IMR-90 (cell line): ENCODE data around the gene SCARB1.

Experiments used
- POLR2A ChIP-seq: IDR thresholded peaks from 2 replicates; pipeline ENCODE4 v1.6.1; 2012; ENCODE audit warnings: mild to moderate bottlenecking, low read depth, low read length
- TF ChIP-seq, protein P1 (sequence below): conservative IDR thresholded peaks from 2 replicates; pipeline ENCODE4 v1.5.1; 2012; ENCODE audit warnings: mild to moderate bottlenecking, low read depth, low read length, improper control_type of control experiment

GRCh38 chr12:124786061-124786964 is 77.4 kb downstream of the SCARB1 start:
- TF ChIP-seq, protein P1, sequence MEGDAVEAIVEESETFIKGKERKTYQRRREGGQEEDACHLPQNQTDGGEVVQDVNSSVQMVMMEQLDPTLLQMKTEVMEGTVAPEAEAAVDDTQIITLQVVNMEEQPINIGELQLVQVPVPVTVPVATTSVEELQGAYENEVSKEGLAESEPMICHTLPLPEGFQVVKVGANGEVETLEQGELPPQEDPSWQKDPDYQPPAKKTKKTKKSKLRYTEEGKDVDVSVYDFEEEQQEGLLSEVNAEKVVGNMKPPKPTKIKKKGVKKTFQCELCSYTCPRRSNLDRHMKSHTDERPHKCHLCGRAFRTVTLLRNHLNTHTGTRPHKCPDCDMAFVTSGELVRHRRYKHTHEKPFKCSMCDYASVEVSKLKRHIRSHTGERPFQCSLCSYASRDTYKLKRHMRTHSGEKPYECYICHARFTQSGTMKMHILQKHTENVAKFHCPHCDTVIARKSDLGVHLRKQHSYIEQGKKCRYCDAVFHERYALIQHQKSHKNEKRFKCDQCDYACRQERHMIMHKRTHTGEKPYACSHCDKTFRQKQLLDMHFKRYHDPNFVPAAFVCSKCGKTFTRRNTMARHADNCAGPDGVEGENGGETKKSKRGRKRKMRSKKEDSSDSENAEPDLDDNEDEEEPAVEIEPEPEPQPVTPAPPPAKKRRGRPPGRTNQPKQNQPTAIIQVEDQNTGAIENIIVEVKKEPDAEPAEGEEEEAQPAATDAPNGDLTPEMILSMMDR: no peak
- TF ChIP-seq POLR2A: no peak
